ENCODE data around the gene PLXND1.

Gene PLXND1

GRCh38 chr3:129575233-129575996 is 31.1 kb downstream of the PLXND1 start:
- no peak overlapping the region for H3K4me3 ChIP-seq (ENCODE audit: low read depth, low read length)
- DNase-seq (ENCODE audit: low read depth), result no peak

- no peak for DNase-seq (ENCODE audit: low read depth)
- H3K4me3 ChIP-seq (ENCODE audit: low read depth, low read length), result no peak overlapping the region
Observed at GRCh38 chr3:129574206-129574605, 32.3 kb downstream of the PLXND1 start.

GRCh38 chr3:129573493-129573892 is 33.0 kb downstream of the PLXND1 start:
- no peak for DNase-seq (ENCODE audit: low read depth)
- no peak overlapping the region for H3K4me3 ChIP-seq (ENCODE audit: low read depth, low read length)

- DNase-seq (ENCODE audit: low read depth), result no peak
- H3K4me3 ChIP-seq (ENCODE audit: low read depth, low read length), result no peak overlapping the region
Observed at GRCh38 chr3:129572603-129573002, 33.9 kb downstream of the PLXND1 start.

GRCh38 chr3:129571605-129572547 is 34.6 kb downstream of the PLXND1 start:
- no peak overlapping the region for H3K4me3 ChIP-seq (ENCODE audit: low read depth, low read length)
- no peak for DNase-seq (ENCODE audit: low read depth)

- H3K4me3 ChIP-seq (ENCODE audit: low read depth, low read length), result no peak overlapping the region
- no peak for DNase-seq (ENCODE audit: low read depth)
Observed at GRCh38 chr3:129569856-129570255, 36.6 kb downstream of the PLXND1 start.

GRCh38 chr3:129567939-129568338 is 38.5 kb downstream of the PLXND1 start:
- DNase-seq (ENCODE audit: low read depth), result no peak
- H3K4me3 ChIP-seq (ENCODE audit: low read depth, low read length), result no peak overlapping the region

GRCh38 chr3:129567176-129567705 is 39.2 kb downstream of the PLXND1 start:
- no peak overlapping the region for H3K4me3 ChIP-seq (ENCODE audit: low read depth, low read length)
- no peak for DNase-seq (ENCODE audit: low read depth)

GRCh38 chr3:129565902-129566301 is 40.6 kb downstream of the PLXND1 start:
- H3K4me3 ChIP-seq (ENCODE audit: low read depth, low read length), result no peak overlapping the region
- no peak for DNase-seq (ENCODE audit: low read depth)

- DNase-seq (ENCODE audit: low read depth), result no peak
- no peak overlapping the region for H3K4me3 ChIP-seq (ENCODE audit: low read depth, low read length)
Observed at GRCh38 chr3:129564981-129565644, 41.4 kb downstream of the PLXND1 start.

GRCh38 chr3:129563850-129564535 is 42.5 kb downstream of the PLXND1 start:
- no peak overlapping the region for H3K4me3 ChIP-seq (ENCODE audit: low read depth, low read length)
- DNase-seq (ENCODE audit: low read depth), result no peak

GRCh38 chr3:129563332-129563731 is 43.1 kb downstream of the PLXND1 start:
- H3K4me3 ChIP-seq (ENCODE audit: low read depth, low read length), result no peak overlapping the region
- DNase-seq (ENCODE audit: low read depth), result no peak

- no peak for DNase-seq (ENCODE audit: low read depth)
- H3K4me3 ChIP-seq (ENCODE audit: low read depth, low read length), result no peak overlapping the region
Observed at GRCh38 chr3:129562803-129563202, 43.7 kb downstream of the PLXND1 start.

GRCh38 chr3:129561619-129562248 is 44.7 kb downstream of the PLXND1 start:
- H3K4me3 ChIP-seq (ENCODE audit: low read depth, low read length), result no peak overlapping the region
- DNase-seq (ENCODE audit: low read depth), result no peak

GRCh38 chr3:129560911-129561594 is 45.4 kb downstream of the PLXND1 start:
- DNase-seq (ENCODE audit: low read depth), result peak; percentile 57

GRCh38 chr3:129560269-129560787 is 46.1 kb downstream of the PLXND1 start:
- no peak overlapping the region for H3K4me3 ChIP-seq (ENCODE audit: low read depth, low read length)
- DNase-seq (ENCODE audit: low read depth), result no peak

More at GRCh38 chr3:129560911-129561594, 45.4 kb downstream of the PLXND1 start:
- peak overlapping the region; percentile 7 for H3K4me3 ChIP-seq (ENCODE audit: low read depth, low read length)

- DNase-seq (ENCODE audit: low read depth), result no peak
Observed at GRCh38 chr3:129559565-129560079, 46.9 kb downstream of the PLXND1 start.

More at GRCh38 chr3:129559565-129560079, 46.9 kb downstream of the PLXND1 start:
- no peak overlapping the region for H3K4me3 ChIP-seq (ENCODE audit: low read depth, low read length)

All from skeletal muscle cell (primary cell).